SK-N-SH (cell line): ENCODE results near the gene MAP3K5. TPM values are rescaled to one million over a fixed set of nuclear protein-coding genes. Genes with fewer than 3 reads are reported as not detected.

Source experiments
- CTCF ChIA-PET: fragments of 300-600, 350-600 bp; formaldehyde crosslinking; extraction: SDS; loops from one replicate; lab custom pipeline; 2021; lab: Yijun Ruan, JAX
- POLR2A ChIA-PET: fragments of 350-600 bp; sonication (Branson Sonifier 250); formaldehyde crosslinking; extraction: SDS; loops from one replicate; lab custom pipeline; 2020; ENCODE audit warnings: antibody characterized with exemption, inconsistent platforms; lab: Yijun Ruan, JAX
- DNase-seq: peaks from one replicate; pipeline ENCODE4 v3.0.0; 2012
- H2AFZ ChIP-seq: fragments of 200-600 bp; sonication (generic); 2 replicates; pipeline ENCODE4 v1.8.1; 2016; ENCODE audit warnings: antibody characterized with exemption, mild to moderate bottlenecking, low read depth
- H3F3A ChIP-seq: fragments of 200-600 bp; sonication (generic); replicated peaks from 2 replicates; pipeline ENCODE3; 2016; ENCODE audit warnings: antibody characterized with exemption, mild to moderate bottlenecking; ENCODE audit not compliant: insufficient read depth
- H3K27ac ChIP-seq, 2 experiments: fragments of 200-500 bp in 1 of 2; fragments of 200-600 bp in 1 of 2; sonication (Bioruptor generic) in 1 of 2; sonication (generic), shearing (Covaris generic) in 1 of 2; 2 replicates each; pipeline versions ENCODE4 v1.5.1 to v1.6.1; 2014 to 2016; ENCODE audit warnings: low read depth in 2 of 2, inconsistent platforms in 1 of 2, low read length in 1 of 2, mild to moderate bottlenecking in 1 of 2, mixed read lengths in 1 of 2
- H3K27me3 ChIP-seq: fragments of 200-600 bp; sonication (generic), shearing (Covaris generic); 2 replicates; pipeline ENCODE4 v1.6.1; 2016; ENCODE audit warnings: mixed run types; ENCODE audit not compliant: insufficient read depth
- H3K36me3 ChIP-seq, 2 experiments: fragments of 200-500 bp in 1 of 2; fragments of 200-600 bp in 1 of 2; sonication (Bioruptor generic) in 1 of 2; sonication (generic) in 1 of 2; replicated peaks in 1 of 2; 2 replicates each; pipeline versions ENCODE3 to v1.5.1; 2014 to 2016; ENCODE audit warnings: low read length in 1 of 2, mild to moderate bottlenecking in 1 of 2; ENCODE audit not compliant: insufficient read depth in 2 of 2, control insufficient read depth in 1 of 2
- H3K4me1 ChIP-seq, 2 experiments: fragments of 200-500 bp in 1 of 2; fragments of 200-600 bp in 1 of 2; sonication (Bioruptor generic) in 1 of 2; sonication (generic), shearing (Covaris generic) in 1 of 2; 2 replicates each; pipeline versions ENCODE4 v1.5.1 to v1.6.1; 2014 to 2016; ENCODE audit warnings: low read depth in 1 of 2, low read length in 1 of 2, mixed run types in 1 of 2; ENCODE audit not compliant: insufficient read depth in 2 of 2, control insufficient read depth in 1 of 2
- H3K4me2 ChIP-seq: fragments of 200-600 bp; sonication (generic), shearing (Covaris generic); 2 replicates; pipeline ENCODE4 v1.6.1; 2017; ENCODE audit warnings: mixed run types
- H3K4me3 ChIP-seq, 2 experiments: fragments of 200-500 bp in 1 of 2; fragments of 200-600 bp in 1 of 2; sonication (Bioruptor generic) in 1 of 2; sonication (generic), shearing (Covaris generic) in 1 of 2; 2 replicates each; pipeline versions ENCODE4 v1.5.1 to v1.8.1; 2014 to 2016; ENCODE audit warnings: low read depth in 2 of 2, inconsistent platforms in 1 of 2, low read length in 1 of 2, mild to moderate bottlenecking in 1 of 2, mixed read lengths in 1 of 2, moderate library complexity in 1 of 2
- H3K79me2 ChIP-seq: fragments of 200-600 bp; sonication (generic); 2 replicates; pipeline ENCODE4 v1.8.1; 2017; ENCODE audit warnings: mild to moderate bottlenecking; ENCODE audit not compliant: insufficient read depth
- H3K9ac ChIP-seq: fragments of 200-600 bp; sonication (generic); 2 replicates; pipeline ENCODE4 v1.6.1; 2017; ENCODE audit warnings: mixed run types
- H3K9me2 ChIP-seq: fragments of 200-600 bp; sonication (generic); 2 replicates; pipeline ENCODE4 v1.6.1; 2017; ENCODE audit warnings: mixed run types
- H3K9me3 ChIP-seq: fragments of 200-600 bp; sonication (generic); 2 replicates; pipeline ENCODE4 v1.6.1; 2017; ENCODE audit warnings: mixed run types, mild to moderate bottlenecking, moderate library complexity
- H4K20me1 ChIP-seq: fragments of 200-600 bp; sonication (generic); 2 replicates; pipeline ENCODE4 v1.6.1; 2017; ENCODE audit warnings: mild to moderate bottlenecking, mixed run types; ENCODE audit not compliant: insufficient read depth
- ELF1 ChIP-seq: IDR thresholded peaks from 2 replicates; pipeline ENCODE4 v1.4.0; 2012
- EP300 ChIP-seq, 2 experiments: IDR thresholded peaks; 2 replicates each; pipeline versions ENCODE4 v1.4.0 to v1.6.1; 2012; ENCODE audit warnings: borderline replicate concordance in 1 of 2, low read depth in 1 of 2, low read length in 1 of 2
- EZH2phosphoT487 ChIP-seq: fragments of 200-600 bp; sonication (generic); IDR thresholded peaks from 2 replicates; pipeline ENCODE4 v1.6.1; 2017; ENCODE audit warnings: low read depth, mixed run types, mild to moderate bottlenecking, antibody characterized with exemption, moderate library complexity, borderline replicate concordance
- JUND ChIP-seq: IDR thresholded peaks from 2 replicates; pipeline ENCODE4 v1.4.0; 2012
- MEF2A ChIP-seq: IDR thresholded peaks from 2 replicates; pipeline ENCODE4 v1.4.0; 2012; ENCODE audit warnings: low read depth, borderline replicate concordance
- MXI1 ChIP-seq: IDR thresholded peaks from 2 replicates; pipeline ENCODE4 v1.6.1; 2012; ENCODE audit warnings: mild to moderate bottlenecking, low read depth, low read length, improper control_type of control experiment
- NFIC ChIP-seq: IDR thresholded peaks from 2 replicates; pipeline ENCODE4 v1.4.0; 2012; ENCODE audit warnings: borderline replicate concordance
- NRF1 ChIP-seq: IDR thresholded peaks from 2 replicates; pipeline ENCODE4 v1.6.1; 2012; ENCODE audit warnings: low read depth, mild to moderate bottlenecking, low read length
- POLR2AphosphoS5 ChIP-seq: IDR thresholded peaks from 2 replicates; pipeline ENCODE4 v1.6.1; 2012; ENCODE audit warnings: low read depth, low read length
- RAD21 ChIP-seq: IDR thresholded peaks from 2 replicates; pipeline ENCODE4 v1.6.1; 2012; ENCODE audit warnings: mild to moderate bottlenecking, low read length
- RCOR1 ChIP-seq: fragments of 150-350 bp; IDR thresholded peaks from 2 replicates; pipeline ENCODE4 v1.6.1; 2017; ENCODE audit warnings: antibody characterized with exemption, low read length
- SIN3A ChIP-seq: IDR thresholded peaks from 2 replicates; pipeline ENCODE4 v1.6.1; 2012; ENCODE audit warnings: low read depth, mild to moderate bottlenecking, low read length, moderate library complexity, borderline replicate concordance
- WGBS: methylation state at CpG from one replicate; pipeline ENCODE4 v1.1.6; 2017; ENCODE audit warnings: low lambda C conversion rate; 5-methylcytosine and 5-hydroxymethylcytosine counted together
- polyA plus RNA-seq, 3 experiments: library from polyadenylated mRNA; depleted of rRNA; stranded (reverse); fragments of >200 nt; gene quantifications; 2 replicates each; pipeline ENCODE4 v1.2.3, GENCODE V29; 2012
- TF ChIP-seq, protein P1 (sequence below): IDR thresholded peaks from 2 replicates; pipeline ENCODE4 v1.4.0; 2012; ENCODE audit warnings: low read depth
- TF ChIP-seq, protein P2 (sequence below): IDR thresholded peaks from 2 replicates; pipeline ENCODE4 v1.4.0; 2012; ENCODE audit warnings: low read depth, borderline replicate concordance
- TF ChIP-seq, protein P3 (sequence below): IDR thresholded peaks from 2 replicates; pipeline ENCODE4; 2012
- TF ChIP-seq, protein P4 (sequence below): fragments of 200-600 bp; sonication (generic); IDR thresholded peaks from 2 replicates; pipeline ENCODE4 v1.6.1; 2017; ENCODE audit warnings: antibody characterized with exemption, mild to moderate bottlenecking, moderate library complexity

Gene MAP3K5
- polyA plus RNA-seq, 1 of the 3 experiments (the other 2 are of a cell fraction): 1.4 TPM

DNA sequence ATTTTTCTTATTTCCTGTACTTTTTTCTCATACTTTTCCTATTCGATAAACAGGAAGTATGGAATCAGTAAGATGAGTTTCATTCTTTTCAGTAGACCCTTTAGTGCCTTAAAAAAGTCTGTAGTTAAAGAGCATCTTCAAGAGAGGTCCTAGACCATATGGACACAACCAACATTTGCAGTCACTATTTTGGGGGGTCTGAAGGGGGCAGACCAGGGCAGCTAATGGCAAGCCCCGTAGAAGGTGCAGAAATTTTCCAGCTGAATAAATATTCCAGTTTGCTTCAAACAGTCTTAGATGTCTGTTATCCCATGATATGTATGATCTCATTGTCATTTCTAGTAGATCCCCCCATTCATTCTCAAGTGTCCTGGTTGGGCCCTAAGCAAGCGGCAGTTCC is 52.8 kb downstream of the MAP3K5 start:
- CTCF ChIA-PET: interaction anchor here (1.1 to 1.5 kb wide), 3 partner anchors 16 to 95 kb away, joined by 3 to 6 read pairs (median 3); partner anchors contain the start of gene MAP3K5
- H3K27me3 ChIP-seq: no peaks in the 10 kb centered on the region
- peaks cover 0 to 3% of the 10 kb centered on the region in 2 experiments; a peak in 2 of 4 replicates for H3K4me1 ChIP-seq
- no peaks in the 10 kb centered on the region for H3K9me3 ChIP-seq
- no peak overlapping the region for H2AFZ ChIP-seq
- H3F3A ChIP-seq: no peaks in the 10 kb centered on the region
- H4K20me1 ChIP-seq: no peaks in the 10 kb centered on the region
- H3K79me2 ChIP-seq: peaks cover 19% of the 10 kb centered on the region
- H3K9me2 ChIP-seq: no peaks in the 10 kb centered on the region
- no peak overlapping the region for H3K27ac ChIP-seq
- H3K4me3 ChIP-seq: no peak overlapping the region
- H3K4me2 ChIP-seq: no peak overlapping the region
- TF ChIP-seq, protein P1, sequence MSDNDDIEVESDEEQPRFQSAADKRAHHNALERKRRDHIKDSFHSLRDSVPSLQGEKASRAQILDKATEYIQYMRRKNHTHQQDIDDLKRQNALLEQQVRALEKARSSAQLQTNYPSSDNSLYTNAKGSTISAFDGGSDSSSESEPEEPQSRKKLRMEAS: no peak
- TF ChIP-seq, all 33 proteins: peak for 0
- POLR2A ChIA-PET: no interaction called here
- no peak overlapping the region for H3K9ac ChIP-seq
- no peaks in the 10 kb centered on the region for H3K36me3 ChIP-seq
- no peak for DNase-seq
- WGBS: 92% methylated on average over 3 of the region's 3 CpGs

DNA sequence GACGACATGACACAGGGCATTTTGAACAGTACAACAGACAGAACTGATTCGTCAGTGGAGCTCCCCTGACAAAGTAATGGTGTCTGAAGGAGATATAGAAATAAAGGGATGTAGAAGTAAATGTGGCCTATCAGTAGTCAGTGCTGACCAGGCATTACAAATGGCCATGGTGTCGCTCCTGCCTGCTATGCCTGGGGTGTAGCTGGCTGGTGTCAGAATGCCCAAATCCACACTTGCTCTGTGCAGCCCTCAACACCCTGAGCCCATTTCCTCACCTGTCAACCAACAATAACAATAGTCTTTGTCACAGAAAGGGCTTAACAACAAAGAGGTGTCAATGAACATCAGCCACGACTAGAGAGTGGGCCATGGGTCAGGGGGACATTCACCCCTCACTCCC is 53.2 kb downstream of the MAP3K5 start:
- H3K27ac ChIP-seq: no peak overlapping the region
- no peak overlapping the region for H2AFZ ChIP-seq
- CTCF ChIA-PET: interaction anchor here (1.3 to 1.4 kb wide), 2 partner anchors 19 to 94 kb away, joined by 3 to 5 read pairs; no protein-coding TSS in a partner anchor
- H3F3A ChIP-seq: no peaks in the 10 kb centered on the region
- no peak for DNase-seq
- TF ChIP-seq NRF1 (no peak), NFIC (no peak), ELF1 (no peak)
- POLR2A ChIA-PET: no interaction called here
- no peaks in the 10 kb centered on the region for H3K9me3 ChIP-seq
- no peak overlapping the region for H3K4me2 ChIP-seq
- WGBS: 91% methylated on average over 4 of the region's 4 CpGs
- peaks cover 0 to 3% of the 10 kb centered on the region in 2 experiments; a peak in 2 of 4 replicates for H3K4me1 ChIP-seq
- peaks cover 18% of the 10 kb centered on the region for H3K79me2 ChIP-seq
- no peaks in the 10 kb centered on the region for H3K9me2 ChIP-seq
- no peaks in the 10 kb centered on the region for H4K20me1 ChIP-seq
- H3K27me3 ChIP-seq: no peaks in the 10 kb centered on the region
- H3K4me3 ChIP-seq: no peak overlapping the region
- H3K9ac ChIP-seq: no peak overlapping the region
- no peaks in the 10 kb centered on the region for H3K36me3 ChIP-seq

DNA sequence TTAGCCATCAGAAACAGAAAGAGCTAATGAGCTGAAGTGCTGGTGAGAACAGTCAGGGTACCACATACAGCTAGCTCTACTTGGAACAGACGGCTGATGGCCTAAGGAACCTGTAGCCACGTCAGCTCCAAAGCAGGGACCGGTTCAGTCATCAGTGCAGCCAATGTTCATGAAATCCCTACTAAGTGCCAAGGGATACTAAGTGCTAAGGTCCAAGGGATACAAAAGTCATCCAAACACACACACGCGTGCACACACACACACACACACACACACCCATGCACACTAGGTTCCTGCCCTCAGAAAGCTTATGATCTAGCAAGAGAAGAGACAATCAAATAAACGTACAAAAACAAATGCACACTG is 53.6 kb downstream of the MAP3K5 start:
- Histone ChIP-seq H2AFZ (no peak overlapping the region), H3K79me2 (peaks cover 14% of the 10 kb centered on the region), H3K9me2 (no peaks in the 10 kb centered on the region), H3K4me1 (peaks cover 0 to 3% of the 10 kb centered on the region in 2 experiments; a peak in 2 of 4 replicates), H3F3A (no peaks in the 10 kb centered on the region), H3K4me3 (no peak overlapping the region), H3K9ac (no peak overlapping the region), H3K4me2 (no peak overlapping the region), H3K27me3 (no peaks in the 10 kb centered on the region), H3K36me3 (no peaks in the 10 kb centered on the region), H4K20me1 (no peaks in the 10 kb centered on the region), H3K27ac (no peak overlapping the region), H3K9me3 (no peaks in the 10 kb centered on the region)
- 76% methylated on average over 5 of the region's 6 CpGs for WGBS
- ChIA-PET CTCF (interaction anchor here (1.3 to 1.4 kb wide), 2 partner anchors 19 to 94 kb away, joined by 3 to 5 read pairs; no protein-coding TSS in a partner anchor), POLR2A (no interaction called here)
- no peak for DNase-seq
- TF ChIP-seq, protein P2, sequence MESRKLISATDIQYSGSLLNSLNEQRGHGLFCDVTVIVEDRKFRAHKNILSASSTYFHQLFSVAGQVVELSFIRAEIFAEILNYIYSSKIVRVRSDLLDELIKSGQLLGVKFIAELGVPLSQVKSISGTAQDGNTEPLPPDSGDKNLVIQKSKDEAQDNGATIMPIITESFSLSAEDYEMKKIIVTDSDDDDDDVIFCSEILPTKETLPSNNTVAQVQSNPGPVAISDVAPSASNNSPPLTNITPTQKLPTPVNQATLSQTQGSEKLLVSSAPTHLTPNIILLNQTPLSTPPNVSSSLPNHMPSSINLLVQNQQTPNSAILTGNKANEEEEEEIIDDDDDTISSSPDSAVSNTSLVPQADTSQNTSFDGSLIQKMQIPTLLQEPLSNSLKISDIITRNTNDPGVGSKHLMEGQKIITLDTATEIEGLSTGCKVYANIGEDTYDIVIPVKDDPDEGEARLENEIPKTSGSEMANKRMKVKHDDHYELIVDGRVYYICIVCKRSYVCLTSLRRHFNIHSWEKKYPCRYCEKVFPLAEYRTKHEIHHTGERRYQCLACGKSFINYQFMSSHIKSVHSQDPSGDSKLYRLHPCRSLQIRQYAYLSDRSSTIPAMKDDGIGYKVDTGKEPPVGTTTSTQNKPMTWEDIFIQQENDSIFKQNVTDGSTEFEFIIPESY: no peak
- no peak for TF ChIP-seq NFIC
- no peak for TF ChIP-seq RAD21
- TF ChIP-seq, protein P3, sequence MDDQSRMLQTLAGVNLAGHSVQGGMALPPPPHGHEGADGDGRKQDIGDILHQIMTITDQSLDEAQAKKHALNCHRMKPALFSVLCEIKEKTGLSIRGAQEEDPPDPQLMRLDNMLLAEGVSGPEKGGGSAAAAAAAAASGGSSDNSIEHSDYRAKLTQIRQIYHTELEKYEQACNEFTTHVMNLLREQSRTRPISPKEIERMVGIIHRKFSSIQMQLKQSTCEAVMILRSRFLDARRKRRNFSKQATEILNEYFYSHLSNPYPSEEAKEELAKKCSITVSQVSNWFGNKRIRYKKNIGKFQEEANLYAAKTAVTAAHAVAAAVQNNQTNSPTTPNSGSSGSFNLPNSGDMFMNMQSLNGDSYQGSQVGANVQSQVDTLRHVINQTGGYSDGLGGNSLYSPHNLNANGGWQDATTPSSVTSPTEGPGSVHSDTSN: no peak
- TF ChIP-seq MXI1: no peak
- TF ChIP-seq SIN3A: no peak
- TF ChIP-seq MEF2A: no peak
- no peak for TF ChIP-seq JUND
- TF ChIP-seq RCOR1: no peak
- no peak for TF ChIP-seq POLR2AphosphoS5
- TF ChIP-seq ELF1: no peak
- no peak for TF ChIP-seq EZH2phosphoT487
- TF ChIP-seq, protein P4, sequence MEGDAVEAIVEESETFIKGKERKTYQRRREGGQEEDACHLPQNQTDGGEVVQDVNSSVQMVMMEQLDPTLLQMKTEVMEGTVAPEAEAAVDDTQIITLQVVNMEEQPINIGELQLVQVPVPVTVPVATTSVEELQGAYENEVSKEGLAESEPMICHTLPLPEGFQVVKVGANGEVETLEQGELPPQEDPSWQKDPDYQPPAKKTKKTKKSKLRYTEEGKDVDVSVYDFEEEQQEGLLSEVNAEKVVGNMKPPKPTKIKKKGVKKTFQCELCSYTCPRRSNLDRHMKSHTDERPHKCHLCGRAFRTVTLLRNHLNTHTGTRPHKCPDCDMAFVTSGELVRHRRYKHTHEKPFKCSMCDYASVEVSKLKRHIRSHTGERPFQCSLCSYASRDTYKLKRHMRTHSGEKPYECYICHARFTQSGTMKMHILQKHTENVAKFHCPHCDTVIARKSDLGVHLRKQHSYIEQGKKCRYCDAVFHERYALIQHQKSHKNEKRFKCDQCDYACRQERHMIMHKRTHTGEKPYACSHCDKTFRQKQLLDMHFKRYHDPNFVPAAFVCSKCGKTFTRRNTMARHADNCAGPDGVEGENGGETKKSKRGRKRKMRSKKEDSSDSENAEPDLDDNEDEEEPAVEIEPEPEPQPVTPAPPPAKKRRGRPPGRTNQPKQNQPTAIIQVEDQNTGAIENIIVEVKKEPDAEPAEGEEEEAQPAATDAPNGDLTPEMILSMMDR: no peak
- TF ChIP-seq EP300 (IDR thresholded peaks at IDR 0.05; ENCODE audit: borderline replicate concordance in 1 of 2, low read depth in 1 of 2, low read length in 1 of 2): no peak
